GM23338 (cell line): ENCODE data around the gene LAMTOR5. TPM values are rescaled to one million over a fixed set of nuclear protein-coding genes. Genes with fewer than 3 reads are reported as not detected.

Experiments used
- ATAC-seq: fragments of 200-7000 bp; cut with Tn5 transposase; 3 replicates; pipeline ENCODE4 v1.9.1; 2020
- DNase-seq: peaks from one replicate; pipeline ENCODE4 v3.0.0-alpha.2; 2015; ENCODE audit warnings: low spot score
- H2AFZ ChIP-seq: fragments of 200-600 bp; sonication (generic); 2 replicates; pipeline ENCODE4 v1.8.0; 2016; ENCODE audit warnings: antibody characterized with exemption, mild to moderate bottlenecking, moderate library complexity
- H3F3A ChIP-seq: fragments of 200-600 bp; sonication (generic); replicated peaks from 2 replicates; pipeline ENCODE4 v1.8.0; 2017; ENCODE audit warnings: antibody characterized with exemption, mixed run types, low read depth
- H3K27ac ChIP-seq: fragments of 200-600 bp; sonication (generic); 2 replicates; pipeline ENCODE4 v1.6.1; 2016; ENCODE audit warnings: low read depth
- H3K27me3 ChIP-seq: fragments of 200-600 bp; sonication (generic); 2 replicates; pipeline ENCODE4 v1.8.0; 2016; ENCODE audit warnings: mild to moderate bottlenecking, mixed run types, moderate library complexity; ENCODE audit not compliant: insufficient read depth
- H3K36me3 ChIP-seq: fragments of 200-600 bp; sonication (generic); 2 replicates; pipeline ENCODE4 v1.8.0; 2016; ENCODE audit warnings: mild to moderate bottlenecking; ENCODE audit not compliant: insufficient read depth
- H3K4me1 ChIP-seq: fragments of 200-600 bp; sonication (generic); 2 replicates; pipeline ENCODE4 v1.8.0; 2016; ENCODE audit warnings: mild to moderate bottlenecking, moderate library complexity; ENCODE audit not compliant: insufficient read depth
- H3K4me2 ChIP-seq: fragments of 200-600 bp; sonication (generic); 2 replicates; pipeline ENCODE4 v1.7.1; 2017; ENCODE audit warnings: mixed run types
- H3K4me3 ChIP-seq: fragments of 200-600 bp; sonication (generic); 2 replicates; pipeline ENCODE4 v1.6.1; 2016; ENCODE audit warnings: mixed run types
- H3K79me2 ChIP-seq: fragments of 200-600 bp; sonication (generic); replicated peaks from 2 replicates; pipeline ENCODE4 v1.8.0; 2017; ENCODE audit warnings: mild to moderate bottlenecking; ENCODE audit not compliant: insufficient read depth
- H3K9me2 ChIP-seq: fragments of 200-600 bp; sonication (generic); 2 replicates; pipeline ENCODE4 v1.8.0; 2017; ENCODE audit not compliant: insufficient read depth
- H4K20me1 ChIP-seq: fragments of 200-600 bp; sonication (generic); replicated peaks from 2 replicates; pipeline ENCODE4 v1.8.0; 2017; ENCODE audit warnings: mild to moderate bottlenecking; ENCODE audit not compliant: insufficient read depth
- H3K27ac Mint-ChIP-seq: 2 replicates; pipeline ENCODE4 v1.8.0; 2020; ENCODE audit warnings: inconsistent platforms, mild to moderate bottlenecking, moderate library complexity, mixed read lengths
- H3K27me3 Mint-ChIP-seq: 3 replicates; pipeline ENCODE4 v1.8.0; 2022; ENCODE audit warnings: low read depth, mild to moderate bottlenecking, moderate library complexity, mixed read lengths, inconsistent platforms; ENCODE audit not compliant: insufficient read depth, poor library complexity
- H3K36me3 Mint-ChIP-seq: 3 replicates; pipeline ENCODE4 v1.8.0; 2021; ENCODE audit warnings: low read depth, mild to moderate bottlenecking, inconsistent platforms, moderate library complexity, mixed read lengths
- H3K4me1 Mint-ChIP-seq: 3 replicates; pipeline ENCODE4 v1.8.0; 2020; ENCODE audit warnings: mild to moderate bottlenecking, inconsistent platforms, mixed read lengths
- H3K4me3 Mint-ChIP-seq: 3 replicates; pipeline ENCODE4 v1.8.0; 2021; ENCODE audit warnings: moderate library complexity, mild to moderate bottlenecking, inconsistent platforms, mixed read lengths
- H3K9me3 Mint-ChIP-seq: 3 replicates; pipeline ENCODE4 v1.8.0; 2020; ENCODE audit warnings: moderate library complexity, mild to moderate bottlenecking, inconsistent platforms, mixed read lengths
- CREB1 ChIP-seq: fragments of 250-450 bp; sonication (Bioruptor Pico); IDR thresholded peaks from 2 replicates; pipeline ENCODE4 v1.5.0; 2020; ENCODE audit warnings: low read depth, mild to moderate bottlenecking, moderate library complexity
- CTCF ChIP-seq, 2 experiments: fragments of 200-600 bp in 1 of 2; sonication (generic) in 1 of 2; conservative IDR thresholded peaks; 2 replicates each; pipeline versions ENCODE4 v1.5.1 to v1.6.1; 2016 to 2017; ENCODE audit warnings: antibody characterized with exemption in 2 of 2, low read depth in 2 of 2, mild to moderate bottlenecking in 2 of 2, moderate library complexity in 1 of 2
- ETS1 ChIP-seq: IDR thresholded peaks from 2 replicates; pipeline ENCODE4 v1.6.1; 2016; ENCODE audit warnings: antibody characterized with exemption
- EZH2 ChIP-seq: fragments of 200-600 bp; sonication (generic); IDR thresholded peaks from one replicate; pipeline ENCODE4 v1.8.0; 2017; ENCODE audit warnings: antibody characterized with exemption, mild to moderate bottlenecking, low read depth; ENCODE audit not compliant: unreplicated experiment
- EZH2phosphoT487 ChIP-seq: fragments of 200-600 bp; sonication (generic); IDR thresholded peaks from one replicate; pipeline ENCODE4 v1.8.1; 2018; ENCODE audit warnings: antibody characterized with exemption; ENCODE audit not compliant: unreplicated experiment
- JUNB ChIP-seq: IDR thresholded peaks from one replicate; pipeline ENCODE4 v1.6.1; 2016; ENCODE audit warnings: antibody characterized with exemption; ENCODE audit not compliant: unreplicated experiment
- NANOG ChIP-seq: IDR thresholded peaks from 2 replicates; pipeline ENCODE4 v1.6.1; 2016; ENCODE audit warnings: antibody characterized with exemption, borderline replicate concordance
- POLR2AphosphoS5 ChIP-seq: IDR thresholded peaks from 2 replicates; pipeline ENCODE4 v1.6.1; 2016; ENCODE audit warnings: antibody characterized with exemption, low read depth
- REST ChIP-seq: IDR thresholded peaks from one replicate; pipeline ENCODE4 v1.6.1; 2018; ENCODE audit warnings: antibody characterized with exemption; ENCODE audit not compliant: unreplicated experiment
- STAT1 ChIP-seq: IDR thresholded peaks from one replicate; pipeline ENCODE4 v1.6.1; 2016; ENCODE audit warnings: antibody characterized with exemption; ENCODE audit not compliant: unreplicated experiment
- ZNF114 ChIP-seq: fragments of 250-450 bp; sonication (Bioruptor Pico); IDR thresholded peaks from 2 replicates; pipeline ENCODE4 v1.5.0; 2020; ENCODE audit warnings: mild to moderate bottlenecking, moderate library complexity
- ZNF331 ChIP-seq: fragments of 250-450 bp; sonication (Bioruptor Pico); IDR thresholded peaks from 2 replicates; pipeline ENCODE4 v1.5.0; 2020; ENCODE audit warnings: low read depth, mild to moderate bottlenecking, moderate library complexity
- ZNF462 ChIP-seq: fragments of 250-450 bp; sonication (Bioruptor Pico); IDR thresholded peaks from 2 replicates; pipeline ENCODE4 v1.5.0; 2020; ENCODE audit warnings: mild to moderate bottlenecking, moderate library complexity
- polyA plus RNA-seq: library from polyadenylated mRNA; unstranded; fragments of >200 nt; fragmentation: Nextera tagmentation; extraction: Ambion mirVana; gene quantifications from 2 replicates; pipeline ENCODE4 v1.2.1, GENCODE V29; 2016
- total RNA-seq: library from RNA; depleted of rRNA; stranded (reverse); fragments of >200 nt; shearing (Covaris generic); gene quantifications from 2 replicates; pipeline ENCODE4 v1.2.3, GENCODE V29; 2014

LAMTOR5 gene
- total and polyA plus RNA-seq, 2 experiments from 2014 or later = 41.0 to 246 TPM

GRCh38 chr1:110436635-110437034 is 29.1 kb upstream of the LAMTOR5 start:
- no peaks in the 10 kb centered on the region for H3K9me2 ChIP-seq
- no peak overlapping the region for H3K27ac ChIP-seq
- H3K79me2 ChIP-seq = no peaks in the 10 kb centered on the region
- H3K27me3 Mint-ChIP-seq = peaks cover 10% of the 10 kb centered on the region
- no peak overlapping the region for H3K27ac Mint-ChIP-seq
- no peaks in the 10 kb centered on the region for H3K27me3 ChIP-seq
- no peaks in the 10 kb centered on the region for H3K36me3 ChIP-seq
- H2AFZ ChIP-seq = peak overlapping the region; percentile 54; the same call in 1 of the 2 replicates
- H3K4me2 ChIP-seq = no peak overlapping the region
- DNase-seq (peak; percentile 23), ATAC-seq (no peak)
- TF ChIP-seq ETS1 = no peak
- TF ChIP-seq POLR2AphosphoS5 = no peak
- TF ChIP-seq ZNF462 (CRISPR knock-in tag) = no peak
- no peak for TF ChIP-seq ZNF331 (CRISPR knock-in tag)
- no peak for TF ChIP-seq REST
- no peak for TF ChIP-seq STAT1
- no peak for TF ChIP-seq CTCF (conservative IDR thresholded peaks at IDR 0.05; ENCODE audit: low read depth in 2 of 2)
- TF ChIP-seq EZH2phosphoT487 = no peak
- no peak for TF ChIP-seq NANOG
- TF ChIP-seq JUNB = no peak
- no peak for TF ChIP-seq ZNF114 (CRISPR knock-in tag)
- no peak for TF ChIP-seq EZH2
- no peak for TF ChIP-seq CREB1 (CRISPR knock-in tag)
- no peak overlapping the region for H3K4me3 Mint-ChIP-seq
- H3K9me3 Mint-ChIP-seq = no peaks in the 10 kb centered on the region
- H4K20me1 ChIP-seq = no peaks in the 10 kb centered on the region
- H3K36me3 Mint-ChIP-seq = no peaks in the 10 kb centered on the region
- peaks cover 14% of the 10 kb centered on the region for H3K4me1 ChIP-seq
- no peak overlapping the region for H3K4me3 ChIP-seq
- no peaks in the 10 kb centered on the region for H3F3A ChIP-seq
- peaks cover 16% of the 10 kb centered on the region for H3K4me1 Mint-ChIP-seq
